ENCODE measurements around the gene SWI5.
"Not testable (repeated sequence)": the region's sequence is repeated elsewhere in the genome, so short reads cannot be mapped to it uniquely, and the experiment has no call there.

Gene SWI5

GRCh38 chr9:128276008-128276573, at the start of gene SWI5:
TSS of gene SWI5 (plus strand) at chr9:128276276.
- DNase-seq, result peak; percentile 98

GRCh38 chr9:128226412-128226801, 49.7 kb upstream of the SWI5 start:
- no peak for DNase-seq

- DNase-seq, result not testable (repeated sequence)
These were observed 45.2 kb upstream of the SWI5 start for GRCh38 chr9:128230897-128231296.

GRCh38 chr9:128231638-128232527, 44.2 kb upstream of the SWI5 start:
- DNase-seq, result no peak

- DNase-seq, result no peak
These were observed 43.3 kb upstream of the SWI5 start for GRCh38 chr9:128232528-128233428.

- no peak for DNase-seq
These were observed 42.2 kb upstream of the SWI5 start for GRCh38 chr9:128233817-128234406.

- DNase-seq, result no peak
These were observed 34.0 kb upstream of the SWI5 start for GRCh38 chr9:128242124-128242523.

GRCh38 chr9:128242828-128243214, 33.3 kb upstream of the SWI5 start:
- no peak for DNase-seq

- DNase-seq, result no peak
These were observed 32.7 kb upstream of the SWI5 start for GRCh38 chr9:128243215-128244018.

GRCh38 chr9:128244091-128244836, 31.8 kb upstream of the SWI5 start:
- DNase-seq, result no peak

- no peak for DNase-seq
These were observed 31.2 kb upstream of the SWI5 start for GRCh38 chr9:128244837-128245231.

- no peak for DNase-seq
These were observed 30.5 kb upstream of the SWI5 start for GRCh38 chr9:128245421-128246151.

GRCh38 chr9:128246471-128246870, 29.6 kb upstream of the SWI5 start:
- DNase-seq, result no peak

- no peak for DNase-seq
These were observed 28.8 kb upstream of the SWI5 start for GRCh38 chr9:128247226-128247803.

GRCh38 chr9:128249558-128249907, 26.5 kb upstream of the SWI5 start:
- DNase-seq, result no peak

GRCh38 chr9:128249908-128250838, 25.9 kb upstream of the SWI5 start:
- DNase-seq, result no peak

- no peak for DNase-seq
These were observed 25.0 kb upstream of the SWI5 start for GRCh38 chr9:128250839-128251731.

GRCh38 chr9:128251732-128252100, 24.4 kb upstream of the SWI5 start:
- DNase-seq, result no peak

Data from NCI-H2107 (cell line).